Transverse colon (tissue), 4 donors: ENCODE measurements around the gene LPCAT1. TPM values are rescaled to one million over a fixed set of nuclear protein-coding genes. Genes with fewer than 3 reads are reported as not detected.

Source experiments
- DNase-seq: peaks from one replicate; pipeline ENCODE4 v3.0.0-alpha.2; 2019
- H3K27ac ChIP-seq, 4 donors: fragments of 200-600 bp; sonication (generic); 2 replicates each; pipeline ENCODE4 v1.5.1; 2016 to 2018; ENCODE audit warnings: inconsistent platforms in 4 of 4
- H3K27me3 ChIP-seq: fragments of 200-600 bp; sonication (generic); 2 replicates; pipeline ENCODE4 v1.5.1; 2017; ENCODE audit warnings: inconsistent platforms
- H3K36me3 ChIP-seq, 4 donors: fragments of 200-600 bp; sonication (generic); 2 replicates each; pipeline ENCODE4 v1.5.1; 2017 to 2019; ENCODE audit warnings: inconsistent platforms in 4 of 4
- H3K4me1 ChIP-seq, 4 donors: fragments of 200-600 bp; sonication (generic); 2 replicates each; pipeline ENCODE4 v1.5.1; 2017 to 2020; ENCODE audit warnings: inconsistent platforms in 4 of 4
- H3K4me3 ChIP-seq, 4 donors: fragments of 200-600 bp; sonication (generic); 1 replicate in 1 of 4; 2 replicates in 3 of 4; pipeline versions ENCODE4 v1.5.1 to v1.6.1; 2017 to 2019; ENCODE audit warnings: inconsistent platforms in 4 of 4
- H3K9me3 ChIP-seq, 2 donors: fragments of 200-600 bp; sonication (generic); 2 replicates each; pipeline ENCODE4 v1.5.1; 2017 to 2019; ENCODE audit warnings: inconsistent platforms in 2 of 2
- CTCF ChIP-seq, 5 experiments: fragments of 200-600 bp in 3 of 5; fragments of 450-650 bp in 2 of 5; sonication (generic) in 3 of 5; IDR thresholded peaks; 1 replicate in 2 of 5; 2 replicates in 3 of 5; pipeline ENCODE4 v1.5.1; 2016 to 2017; ENCODE audit warnings: antibody characterized with exemption in 5 of 5, inconsistent platforms in 3 of 5, mild to moderate bottlenecking in 2 of 5, moderate library complexity in 1 of 5
- EP300 ChIP-seq: sonication (generic); formaldehyde crosslinking; IDR thresholded peaks from one replicate; pipeline ENCODE4 v1.6.1; 2017; ENCODE audit warnings: antibody characterized with exemption, low read depth
- POLR2A ChIP-seq: fragments of 450-650 bp; IDR thresholded peaks from one replicate; pipeline ENCODE4 v1.6.1; 2016; ENCODE audit warnings: antibody characterized with exemption, mild to moderate bottlenecking, moderate library complexity
- POLR2AphosphoS5 ChIP-seq, 3 donors: sonication (generic); formaldehyde crosslinking; IDR thresholded peaks; one replicate each; pipeline ENCODE4 v1.6.1; 2016; ENCODE audit warnings: antibody characterized with exemption in 3 of 3
- WGBS, 2 donors: methylation state at CpG; one replicate each; pipeline ENCODE4 v1.1.5; 2018; ENCODE audit warnings: low coverage in 1 of 2; 5-methylcytosine and 5-hydroxymethylcytosine counted together
- in situ Hi-C, 4 donors: fragments of 200-750 bp; cut with MboI; loops; one replicate each; pipeline versions ENCODE4 v1.15.0 to v1.15.1; 2017; ENCODE audit warnings: low sequenced_read_pairs in 3 of 4, low pct_ligation_motif_present in 1 of 4, low pct_unique_long_range_greater_than_20kb in 1 of 4
- intact Hi-C: fragments of 100-400 bp; cut with DNase I; formaldehyde crosslinking; loops from one replicate; pipeline ENCODE4 v1.15.1; 2023; ENCODE audit warnings: low total_unique reads
- total RNA-seq, 4 donors: library from RNA; depleted of rRNA; stranded (reverse); fragments of >200 nt; gene quantifications; one replicate each; pipeline ENCODE4 v1.1.0, GENCODE V29; 2016

LPCAT1 gene
- total RNA-seq, 4 donors from 2014 or later = 10.0 to 50.5 (median 21.0) TPM

- DNase-seq = no peak
- H3K27me3 ChIP-seq = no peaks in the 10 kb centered on the region
- H3K36me3 ChIP-seq = no peaks in the 10 kb centered on the region
- H3K27ac ChIP-seq = no peak overlapping the region
- no peaks in the 10 kb centered on the region for H3K9me3 ChIP-seq
- 81% methylated on average over 9 of the region's 15 CpGs; no CpG with 5 or more reads in 1 of the 2 donors for WGBS, 2 donors
- no peak for TF ChIP-seq CTCF (IDR thresholded peaks at IDR 0.05)
- no peak for TF ChIP-seq POLR2A
- no peak for TF ChIP-seq POLR2AphosphoS5 (IDR thresholded peaks at IDR 0.05)
- no peak for TF ChIP-seq EP300
- H3K4me3 ChIP-seq = no peak overlapping the region
- peaks cover 0 to 7% (median 0%) of the 10 kb centered on the region in 4 donors for H3K4me1 ChIP-seq
- in situ Hi-C loops = loop anchor here in 1 of 4 donors (25.0 kb wide), 1 partner anchor 152 kb away; no protein-coding TSS in a partner anchor
- intact Hi-C loops = no loop called here
Observed at GRCh38 chr5:1485579-1486118, 38.1 kb downstream of the LPCAT1 start.

- TF ChIP-seq CTCF (IDR thresholded peaks at IDR 0.05) (no peak), EP300 (no peak), POLR2AphosphoS5 (IDR thresholded peaks at IDR 0.05) (no peak), POLR2A (no peak)
- no peak overlapping the region for H3K27ac ChIP-seq
- H3K4me3 ChIP-seq = no peak overlapping the region
- intact Hi-C loops = no loop called here
- no peaks in the 10 kb centered on the region for H3K9me3 ChIP-seq
- no peaks in the 10 kb centered on the region for H3K27me3 ChIP-seq
- H3K4me1 ChIP-seq = peaks cover 0 to 7% (median 0%) of the 10 kb centered on the region in 4 donors
- no peaks in the 10 kb centered on the region for H3K36me3 ChIP-seq
- in situ Hi-C loops = loop anchor here in 1 of 4 donors (25.0 kb wide), 1 partner anchor 152 kb away; no protein-coding TSS in a partner anchor
- 59 to 100% methylated on average over 1 to 17 of the region's 20 CpGs for WGBS, 2 donors
- no peak for DNase-seq
Observed at GRCh38 chr5:1484730-1485578, 38.8 kb downstream of the LPCAT1 start.

- TF ChIP-seq POLR2AphosphoS5 (IDR thresholded peaks at IDR 0.05) = no peak
- TF ChIP-seq CTCF (IDR thresholded peaks at IDR 0.05) = no peak
- TF ChIP-seq POLR2A = no peak
- no peak for TF ChIP-seq EP300
- peaks cover 0 to 4% (median 0%) of the 10 kb centered on the region in 4 donors for H3K4me1 ChIP-seq
- intact Hi-C loops = no loop called here
- H3K27me3 ChIP-seq = no peaks in the 10 kb centered on the region
- no peaks in the 10 kb centered on the region for H3K36me3 ChIP-seq
- H3K27ac ChIP-seq = no peak overlapping the region
- no peaks in the 10 kb centered on the region for H3K9me3 ChIP-seq
- no peak overlapping the region for H3K4me3 ChIP-seq
- WGBS, 2 donors = 89 to 100% methylated on average over 3 to 33 of the region's 33 CpGs
- in situ Hi-C loops = loop anchor here in 1 of 4 donors (25.0 kb wide), 1 partner anchor 153 kb away; no protein-coding TSS in a partner anchor
- DNase-seq = no peak
Observed at GRCh38 chr5:1483856-1484729, 39.7 kb downstream of the LPCAT1 start.
